Keratinocyte (primary cell): ENCODE measurements around the gene MUC4. TPM values are rescaled to one million over a fixed set of nuclear protein-coding genes. Genes with fewer than 3 reads are reported as not detected.

Experiments used
- DNase-seq: peaks from one replicate; pipeline ENCODE4 v3.0.0-alpha.2; 2011; ENCODE audit warnings: low read depth, missing footprints, low spot score
- FAIRE-seq: peaks from 2 replicates; lab custom pipeline; 2011; peaks lifted over from hg19 to GRCh38; lab: Jason Lieb, UNC
- H2AFZ ChIP-seq: 2 replicates; pipeline ENCODE4 v1.6.0; 2012; ENCODE audit warnings: low read length, control low read depth, inconsistent platforms; ENCODE audit not compliant: control insufficient read depth
- H3K27ac ChIP-seq: 2 replicates; pipeline ENCODE4 v1.5.1; 2011; ENCODE audit warnings: low read length; ENCODE audit not compliant: control insufficient read depth, insufficient read depth
- H3K27me3 ChIP-seq: 3 replicates; pipeline ENCODE4 v1.6.0; 2011; ENCODE audit warnings: low read length; ENCODE audit not compliant: control insufficient read depth, insufficient read depth; ENCODE audit errors: extremely low read depth
- H3K36me3 ChIP-seq, 2 experiments: 2 replicates in 1 of 2; 3 replicates in 1 of 2; pipeline ENCODE4 v1.5.1; 2011; ENCODE audit warnings: low read length in 2 of 2, mild to moderate bottlenecking in 1 of 2; ENCODE audit not compliant: control insufficient read depth in 2 of 2, insufficient read depth in 2 of 2; ENCODE audit errors: extremely low read depth in 1 of 2
- H3K4me1 ChIP-seq: 3 replicates; pipeline ENCODE4 v1.5.1; 2011; ENCODE audit warnings: low read length; ENCODE audit not compliant: control insufficient read depth, insufficient read depth; ENCODE audit errors: extremely low read depth
- H3K4me2 ChIP-seq: 3 replicates; pipeline ENCODE4 v1.6.0; 2011; ENCODE audit warnings: low read depth, low read length; ENCODE audit not compliant: control insufficient read depth, insufficient read depth; ENCODE audit errors: extremely low read depth
- H3K4me3 ChIP-seq, 3 experiments: fragments of 200-600 bp in 1 of 3; sonication (generic) in 1 of 3; 2 replicates in 2 of 3; 3 replicates in 1 of 3; pipeline ENCODE4 v1.5.1; 2011 to 2016; ENCODE audit warnings: low read length in 3 of 3, mild to moderate bottlenecking in 3 of 3, control low read depth in 2 of 3, inconsistent platforms in 1 of 3, low read depth in 1 of 3, mixed read lengths in 1 of 3, mixed run types in 1 of 3, moderate library complexity in 1 of 3; ENCODE audit not compliant: control insufficient read depth in 2 of 3, insufficient read depth in 2 of 3; ENCODE audit errors: extremely low read depth in 1 of 3
- H3K79me2 ChIP-seq: 2 replicates; pipeline ENCODE4 v1.6.0; 2012; ENCODE audit warnings: low read length; ENCODE audit not compliant: control insufficient read depth, insufficient read depth
- H3K9ac ChIP-seq: 3 replicates; pipeline ENCODE4 v1.6.0; 2011; ENCODE audit warnings: low read length; ENCODE audit not compliant: control insufficient read depth, insufficient read depth; ENCODE audit errors: extremely low read depth
- H3K9me1 ChIP-seq: 3 replicates; pipeline ENCODE4 v1.6.0; 2011; ENCODE audit warnings: low read length; ENCODE audit not compliant: control insufficient read depth, insufficient read depth; ENCODE audit errors: extremely low read depth
- H3K9me3 ChIP-seq: 2 replicates; pipeline ENCODE4 v1.5.1; 2012; ENCODE audit warnings: low read depth, low read length; ENCODE audit not compliant: control insufficient read depth
- H4K20me1 ChIP-seq: 3 replicates; pipeline ENCODE4 v1.6.0; 2011; ENCODE audit warnings: low read length; ENCODE audit not compliant: control insufficient read depth, insufficient read depth; ENCODE audit errors: extremely low read depth
- EZH2 ChIP-seq: IDR thresholded peaks from one replicate; pipeline ENCODE4 v1.6.1; 2012; ENCODE audit warnings: inconsistent platforms, mild to moderate bottlenecking, low read length, moderate library complexity
- dilution Hi-C: fragments of 300-500 bp; cut with MboI; formaldehyde crosslinking; loops from one replicate; pipeline ENCODE4 v1.7.0; 2020; ENCODE audit warnings: low sequenced_read_pairs; ENCODE audit not compliant: extremely low pct_ligation_motif_present
- polyA plus RNA-seq, 5 experiments: library from polyadenylated mRNA; depleted of rRNA in 3 of 5; stranded (reverse) in 3 of 5; stranded (forward) in 1 of 5; unstranded in 1 of 5; fragments of >200 nt; gene quantifications; 1 replicate in 1 of 5; 2 replicates in 3 of 5; 3 replicates in 1 of 5; pipeline versions ENCODE4 v1.2.1 to v1.2.3, GENCODE V29; 2011 to 2012; ENCODE audit warnings: missing spikeins in 2 of 5, low read depth in 1 of 5, low replicate concordance in 1 of 5
- TF ChIP-seq, protein P1 (sequence below), 3 experiments: IDR thresholded peaks in 1 of 3; conservative IDR thresholded peaks in 1 of 3; optimal IDR thresholded peaks in 1 of 3; 2 replicates in 2 of 3; 3 replicates in 1 of 3; pipeline versions ENCODE3 to v1.5.1; 2011; ENCODE audit warnings: low read length in 3 of 3, mild to moderate bottlenecking in 3 of 3, moderate library complexity in 2 of 3, control low read depth in 1 of 3, inconsistent platforms in 1 of 3; ENCODE audit not compliant: insufficient read depth in 2 of 3; ENCODE audit errors: extremely low read depth in 1 of 3

MUC4 gene
- polyA plus RNA-seq, 1 donor (not counting 4 experiments of a cell fraction or from before 2014, with no cell fraction given): not detected

DNA sequence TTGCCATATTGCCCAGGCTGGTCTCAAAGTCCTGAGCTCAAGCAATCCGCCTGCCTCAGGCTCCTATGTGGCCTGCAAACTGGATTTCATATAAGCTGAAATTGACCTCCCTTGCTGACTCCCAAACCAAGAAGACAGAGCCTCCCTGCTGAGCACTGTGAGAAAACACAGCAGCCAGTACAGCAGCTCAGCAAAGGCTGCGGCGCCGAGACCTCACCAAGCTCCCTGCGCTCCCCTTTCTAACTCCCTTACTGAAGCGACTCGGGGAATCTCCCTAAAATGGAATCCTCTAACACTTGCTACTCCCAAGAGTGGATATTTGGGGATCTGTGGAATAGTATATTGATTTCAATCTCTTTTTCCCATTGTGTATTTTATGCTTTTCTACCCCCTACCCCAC is 56.3 kb downstream of the MUC4 start:
- no peak overlapping the region for H3K4me3 ChIP-seq
- FAIRE-seq: no peak
- dilution Hi-C loops: no loop called here
- H3K9me1 ChIP-seq: no peaks in the 10 kb centered on the region
- peaks cover 8% of the 10 kb centered on the region for H3K27me3 ChIP-seq
- no peaks in the 10 kb centered on the region for H3K9me3 ChIP-seq
- no peaks in the 10 kb centered on the region for H3K79me2 ChIP-seq
- H3K4me1 ChIP-seq: no peaks in the 10 kb centered on the region
- no peaks in the 10 kb centered on the region for H4K20me1 ChIP-seq
- no peak overlapping the region for H3K27ac ChIP-seq
- no peak for TF ChIP-seq EZH2
- TF ChIP-seq, protein P1, sequence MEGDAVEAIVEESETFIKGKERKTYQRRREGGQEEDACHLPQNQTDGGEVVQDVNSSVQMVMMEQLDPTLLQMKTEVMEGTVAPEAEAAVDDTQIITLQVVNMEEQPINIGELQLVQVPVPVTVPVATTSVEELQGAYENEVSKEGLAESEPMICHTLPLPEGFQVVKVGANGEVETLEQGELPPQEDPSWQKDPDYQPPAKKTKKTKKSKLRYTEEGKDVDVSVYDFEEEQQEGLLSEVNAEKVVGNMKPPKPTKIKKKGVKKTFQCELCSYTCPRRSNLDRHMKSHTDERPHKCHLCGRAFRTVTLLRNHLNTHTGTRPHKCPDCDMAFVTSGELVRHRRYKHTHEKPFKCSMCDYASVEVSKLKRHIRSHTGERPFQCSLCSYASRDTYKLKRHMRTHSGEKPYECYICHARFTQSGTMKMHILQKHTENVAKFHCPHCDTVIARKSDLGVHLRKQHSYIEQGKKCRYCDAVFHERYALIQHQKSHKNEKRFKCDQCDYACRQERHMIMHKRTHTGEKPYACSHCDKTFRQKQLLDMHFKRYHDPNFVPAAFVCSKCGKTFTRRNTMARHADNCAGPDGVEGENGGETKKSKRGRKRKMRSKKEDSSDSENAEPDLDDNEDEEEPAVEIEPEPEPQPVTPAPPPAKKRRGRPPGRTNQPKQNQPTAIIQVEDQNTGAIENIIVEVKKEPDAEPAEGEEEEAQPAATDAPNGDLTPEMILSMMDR (optimal IDR thresholded peaks at IDR 0.05 in 1 of 3, IDR thresholded peaks at IDR 0.05 in 1 of 3, conservative IDR thresholded peaks at IDR 0.05 in 1 of 3; ENCODE audit: extremely low read depth in 1 of 3, insufficient read depth in 2 of 3, low read length in 3 of 3): no peak
- H3K36me3 ChIP-seq: no peaks in the 10 kb centered on the region
- no peak overlapping the region for H3K9ac ChIP-seq
- DNase-seq: no peak
- H2AFZ ChIP-seq: no peak overlapping the region
- H3K4me2 ChIP-seq: no peak overlapping the region

DNA sequence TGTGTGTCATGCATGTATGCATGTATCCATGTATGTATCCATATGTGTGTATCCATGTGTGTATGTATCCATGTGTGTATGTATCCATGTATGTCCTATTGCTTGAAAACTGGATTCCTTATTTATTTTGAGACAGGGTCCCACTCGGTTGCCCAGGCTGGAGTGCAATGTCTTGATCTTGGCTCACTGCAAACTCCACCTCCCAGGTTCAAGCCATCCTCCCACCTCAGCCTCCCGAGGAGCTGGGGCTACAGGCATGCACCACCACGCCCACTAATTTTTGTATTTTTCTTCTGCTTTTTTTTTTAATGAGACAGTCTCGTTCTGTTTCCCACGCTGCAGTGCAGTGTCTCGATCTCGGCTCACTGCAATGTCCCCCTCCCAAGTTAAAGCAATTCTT is 56.8 kb downstream of the MUC4 start:
- TF ChIP-seq, protein P1 (optimal IDR thresholded peaks at IDR 0.05 in 1 of 3, IDR thresholded peaks at IDR 0.05 in 1 of 3, conservative IDR thresholded peaks at IDR 0.05 in 1 of 3; ENCODE audit: extremely low read depth in 1 of 3, insufficient read depth in 2 of 3, low read length in 3 of 3): no peak
- no peak for TF ChIP-seq EZH2
- DNase-seq (no peak), FAIRE-seq (no peak)
- peaks cover 7% of the 10 kb centered on the region for H3K27me3 ChIP-seq
- H3K36me3 ChIP-seq: no peaks in the 10 kb centered on the region
- dilution Hi-C loops: no loop called here
- no peaks in the 10 kb centered on the region for H3K9me3 ChIP-seq
- H3K9ac ChIP-seq: no peak overlapping the region
- no peaks in the 10 kb centered on the region for H3K4me1 ChIP-seq
- no peak overlapping the region for H3K4me2 ChIP-seq
- H3K79me2 ChIP-seq: no peaks in the 10 kb centered on the region
- no peak overlapping the region for H2AFZ ChIP-seq
- H3K9me1 ChIP-seq: no peaks in the 10 kb centered on the region
- no peaks in the 10 kb centered on the region for H4K20me1 ChIP-seq
- H3K27ac ChIP-seq: no peak overlapping the region
- H3K4me3 ChIP-seq: no peak overlapping the region
